Activated CD8-positive, alpha-beta memory T cell treated with anti-CD3 and anti-CD28 coated beads for 4 hours (primary cell): ENCODE measurements around the gene MYO16.
"Not testable (repeated sequence)": the region's sequence is repeated elsewhere in the genome, so short reads cannot be mapped to it uniquely, and the experiment has no call there.

Source experiments
- DNase-seq, 2 donors: peaks; one replicate each; pipeline ENCODE4 v3.0.0-alpha.2; 2020; ENCODE audit warnings: low read depth in 2 of 2

Gene MYO16

DNA sequence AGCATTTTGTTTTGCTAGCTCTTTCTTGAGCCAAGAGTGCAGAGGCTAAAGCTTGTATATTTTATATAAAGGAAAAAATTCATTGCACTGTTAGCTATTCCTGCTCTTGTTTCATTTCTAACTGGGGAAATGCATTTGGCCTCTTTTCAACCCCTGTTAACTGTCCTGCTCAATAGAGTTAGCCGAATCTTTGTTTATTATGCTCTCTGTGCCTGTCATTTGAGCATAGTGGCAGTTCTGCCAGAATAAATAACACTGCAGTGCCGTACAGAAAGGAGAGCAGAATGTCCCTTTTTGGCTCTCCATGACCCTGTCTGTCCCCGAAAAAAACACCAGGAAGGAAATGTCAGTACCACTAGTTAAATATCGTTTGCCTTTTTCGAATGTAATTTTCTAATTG lies 350.8 kb downstream of the MYO16 start:
- no peak for DNase-seq

DNA sequence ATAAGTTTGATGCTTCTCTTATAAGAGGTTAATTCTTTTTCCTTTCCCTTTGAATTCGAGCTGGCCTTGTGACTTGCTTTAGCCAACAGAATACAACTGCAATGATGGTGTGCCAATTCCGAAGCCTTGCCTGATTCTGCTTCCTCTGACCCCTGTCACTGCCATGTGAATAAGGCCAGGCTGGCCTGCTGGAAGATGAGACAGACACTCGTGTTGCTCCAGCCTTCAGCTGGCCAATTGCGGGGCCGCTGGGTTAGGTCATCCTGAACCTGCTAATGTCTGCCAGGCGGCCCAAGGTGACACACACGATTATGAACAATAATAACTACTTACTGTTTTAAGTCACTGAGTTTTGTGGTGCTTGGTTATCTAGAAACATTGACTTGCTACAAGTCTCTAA lies 352.0 kb downstream of the MYO16 start:
- DNase-seq = no peak

- DNase-seq = no peak
Measured at GRCh38 chr13:108983273-108983672, 353.9 kb downstream of the MYO16 start.

DNA sequence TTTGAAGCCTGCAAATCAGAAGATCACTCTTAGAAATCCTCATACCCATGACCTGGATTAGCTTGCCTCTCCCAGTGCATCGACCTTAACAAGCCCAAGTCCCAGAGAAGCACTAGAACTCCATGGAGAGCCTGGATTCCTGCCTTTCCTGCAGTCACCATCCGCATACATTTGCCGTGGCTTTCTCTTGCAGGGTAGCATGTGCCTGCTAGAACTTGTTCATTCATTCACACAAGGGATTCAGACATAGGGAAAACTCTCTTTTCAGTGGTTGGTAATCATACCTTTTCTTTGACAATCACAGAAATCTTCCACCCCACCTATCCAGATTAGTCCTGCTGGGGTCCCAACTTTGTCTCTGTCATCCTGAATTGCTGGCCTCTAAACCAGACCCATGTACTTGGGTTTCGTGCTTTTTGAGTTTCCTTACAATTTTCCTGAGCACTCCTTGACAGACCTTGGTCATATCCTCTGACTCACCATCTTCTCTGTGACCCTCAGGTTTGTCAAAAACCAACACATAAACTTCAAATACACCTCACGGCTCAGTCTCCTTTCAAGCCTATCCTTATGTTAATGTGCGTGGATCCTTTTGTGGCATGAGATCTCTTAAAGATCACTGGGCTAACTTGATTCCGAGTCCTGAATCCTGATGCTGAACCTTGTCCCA lies 355.0 kb downstream of the MYO16 start:
- no peak for DNase-seq

DNA sequence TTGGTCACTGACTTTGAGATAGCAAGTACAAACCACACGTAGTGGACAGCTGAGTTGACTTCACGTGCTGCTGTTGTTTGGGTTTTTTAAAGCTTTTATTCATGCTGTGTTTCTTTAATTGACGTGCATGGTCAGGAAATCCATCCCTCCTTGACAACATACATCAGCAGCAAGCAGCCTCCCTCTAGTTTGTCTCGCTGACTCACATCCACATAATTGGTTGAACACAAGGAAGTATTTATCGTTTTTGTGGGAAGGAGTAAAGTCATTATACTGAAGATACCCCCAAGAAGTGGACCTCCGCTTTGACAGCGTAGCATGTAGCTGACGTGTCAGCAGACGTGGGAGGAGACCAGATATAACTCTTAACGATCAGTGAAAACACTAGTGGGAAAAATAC lies 355.8 kb downstream of the MYO16 start:
- no peak for DNase-seq

DNA sequence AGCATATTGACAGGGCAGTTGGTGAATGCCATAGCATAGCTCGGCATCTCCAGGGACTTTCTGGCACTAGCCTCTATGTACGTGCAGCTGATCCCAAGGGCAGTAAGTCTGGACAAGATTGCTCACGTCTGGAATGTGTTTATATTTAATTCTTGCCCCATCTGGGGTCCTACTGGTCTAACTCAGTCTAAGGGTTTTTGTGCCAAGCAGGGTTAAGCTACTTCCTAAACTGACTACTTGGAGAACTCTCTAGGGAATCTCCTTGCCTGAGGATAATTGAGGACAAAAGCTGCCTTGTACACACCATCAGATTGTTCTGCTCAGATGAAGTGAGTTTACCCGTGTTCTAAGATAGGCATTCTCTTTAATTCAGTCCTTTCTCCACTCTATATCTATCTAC lies 358.1 kb downstream of the MYO16 start:
- DNase-seq = no peak

- DNase-seq = no peak
Measured at GRCh38 chr13:108987944-108988343, 358.5 kb downstream of the MYO16 start.

DNA sequence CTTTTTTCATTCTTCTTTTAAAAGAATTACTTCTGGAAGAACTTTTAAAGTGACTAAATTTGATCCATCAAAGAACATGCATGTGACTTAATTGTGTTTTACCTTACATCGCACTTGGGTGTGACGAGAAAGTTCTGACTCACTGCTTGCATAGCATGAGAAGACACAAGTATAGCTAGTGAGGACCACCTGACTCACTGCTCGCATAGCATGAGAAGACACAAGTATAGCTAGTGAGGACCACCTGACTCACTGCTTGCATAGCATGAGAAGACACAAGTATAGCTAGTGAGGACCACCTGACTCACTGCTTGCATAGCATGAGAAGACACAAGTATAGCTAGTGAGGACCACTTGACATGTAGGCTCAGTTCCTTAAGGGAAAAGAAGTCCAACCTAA lies 362.0 kb downstream of the MYO16 start:
- not testable (repeated sequence) for DNase-seq

DNA sequence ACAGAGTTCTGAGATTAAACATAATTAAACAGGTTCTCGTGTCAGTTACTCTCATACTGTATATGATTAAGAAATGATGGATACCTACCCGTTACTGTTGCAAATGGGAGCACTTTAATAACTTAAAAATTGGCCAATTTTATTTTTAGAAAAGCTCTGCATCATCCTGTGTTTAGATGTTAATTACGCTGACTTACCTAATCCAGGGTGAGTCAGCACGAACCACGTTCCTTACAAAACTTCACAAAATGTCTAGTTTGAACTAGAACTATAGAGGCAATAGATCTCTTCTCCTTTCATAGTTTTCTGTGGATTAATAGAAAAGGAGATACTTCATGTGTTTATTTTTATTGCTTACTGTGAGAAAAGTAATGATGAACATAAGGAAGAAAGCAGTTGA lies 363.9 kb downstream of the MYO16 start:
- DNase-seq = no peak

GRCh38 chr13:108996430-108996829 lies 367.0 kb downstream of the MYO16 start:
- no peak for DNase-seq

DNA sequence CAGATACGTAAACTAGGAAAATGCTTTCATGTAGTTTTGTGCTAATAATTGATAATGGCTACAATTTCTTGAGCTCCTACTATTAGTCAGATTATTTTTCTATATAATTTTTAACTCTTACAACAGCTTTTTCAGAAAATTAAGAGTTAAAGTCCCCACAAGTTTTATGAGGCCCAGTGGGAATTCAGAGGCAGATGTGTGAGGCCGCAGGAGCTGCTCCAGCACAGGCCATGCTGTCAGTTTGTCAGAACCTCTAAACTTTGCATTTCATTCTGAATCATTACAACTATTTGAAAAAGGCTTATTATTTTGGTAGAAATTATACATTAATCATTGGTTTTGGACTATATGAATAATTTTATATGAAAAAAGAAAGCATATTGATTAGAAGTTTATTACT lies 370.8 kb downstream of the MYO16 start:
- no peak for DNase-seq

DNA sequence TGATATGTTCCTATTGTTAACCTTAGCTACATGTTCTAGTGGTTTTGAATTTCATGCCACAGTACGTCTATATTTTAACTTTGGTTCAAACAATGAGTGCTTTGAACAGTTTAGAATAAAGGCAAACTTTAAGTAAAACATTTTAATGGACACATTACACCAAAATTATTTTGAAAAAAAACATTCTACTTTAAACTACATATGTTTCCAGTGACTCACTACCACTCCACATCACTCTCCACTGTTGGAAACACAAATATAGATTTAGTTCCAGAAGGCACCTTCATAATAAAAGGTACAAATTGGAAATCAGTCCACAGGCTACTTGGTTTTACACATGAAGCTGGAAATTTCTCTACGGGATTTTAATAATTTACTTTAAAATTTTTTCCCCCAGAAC lies 373.5 kb downstream of the MYO16 start:
- DNase-seq = no peak

- no peak for DNase-seq
Measured at GRCh38 chr13:109007946-109008345, 378.5 kb downstream of the MYO16 start.

DNA sequence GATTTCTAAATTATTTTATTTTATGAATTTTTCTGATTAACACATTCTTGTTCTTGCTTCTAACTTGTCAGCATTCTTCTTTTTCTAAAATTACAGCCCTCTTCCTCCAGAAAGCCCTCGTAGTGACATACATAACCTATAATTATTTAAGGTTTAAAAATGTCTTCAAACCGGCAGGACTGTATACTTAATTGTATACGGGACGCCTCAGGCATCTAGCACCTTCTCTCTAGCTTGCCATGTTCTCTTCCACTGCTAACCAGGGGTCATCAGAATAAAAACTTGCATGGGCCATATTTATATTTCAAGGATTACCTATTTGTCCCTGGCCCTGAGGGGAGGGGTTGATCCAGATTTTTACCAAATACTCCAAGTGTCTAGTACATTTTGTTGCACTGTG lies 380.3 kb downstream of the MYO16 start:
- no peak for DNase-seq

GRCh38 chr13:109010912-109011311 lies 381.5 kb downstream of the MYO16 start:
- no peak for DNase-seq

DNA sequence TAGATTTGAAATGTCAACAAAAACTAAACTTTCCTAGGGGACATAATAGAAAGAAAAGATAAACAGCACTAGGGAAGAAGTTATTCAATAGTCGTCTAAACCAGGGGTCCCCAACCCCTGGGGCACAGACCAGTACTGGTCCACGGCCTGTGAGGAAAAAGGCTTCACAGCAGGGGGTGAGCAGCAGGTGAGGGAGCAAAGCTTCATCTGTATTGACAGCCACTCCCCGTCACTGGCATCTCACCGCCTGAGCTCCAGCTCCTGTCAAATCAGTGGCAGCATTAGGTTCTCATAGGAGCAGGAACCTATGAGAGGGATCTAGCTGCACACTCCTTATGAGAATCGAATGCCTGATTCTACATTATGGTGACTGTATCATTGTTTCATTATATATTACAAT lies 382.7 kb downstream of the MYO16 start:
- no peak for DNase-seq

- DNase-seq = no peak
Measured at GRCh38 chr13:109021558-109021957, 392.1 kb downstream of the MYO16 start.

DNA sequence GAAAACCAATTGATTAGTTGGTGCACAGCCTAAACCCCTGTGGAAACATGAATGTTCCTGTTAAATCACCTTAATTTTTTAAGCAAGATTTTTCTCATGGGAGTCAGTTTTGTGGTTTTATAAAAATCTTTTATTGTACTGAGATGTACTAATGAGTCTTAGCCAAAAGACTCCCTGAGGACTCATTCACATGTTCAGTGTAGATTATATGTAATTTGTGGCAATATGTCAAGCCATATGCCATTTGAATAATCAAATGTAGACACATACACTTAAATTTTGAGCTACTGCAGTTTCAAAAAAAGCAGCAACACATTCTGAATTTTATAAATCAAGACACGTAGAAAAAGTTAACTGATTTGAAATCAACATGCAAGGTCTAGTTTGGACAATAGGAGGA lies 395.2 kb downstream of the MYO16 start:
- DNase-seq = no peak

DNA sequence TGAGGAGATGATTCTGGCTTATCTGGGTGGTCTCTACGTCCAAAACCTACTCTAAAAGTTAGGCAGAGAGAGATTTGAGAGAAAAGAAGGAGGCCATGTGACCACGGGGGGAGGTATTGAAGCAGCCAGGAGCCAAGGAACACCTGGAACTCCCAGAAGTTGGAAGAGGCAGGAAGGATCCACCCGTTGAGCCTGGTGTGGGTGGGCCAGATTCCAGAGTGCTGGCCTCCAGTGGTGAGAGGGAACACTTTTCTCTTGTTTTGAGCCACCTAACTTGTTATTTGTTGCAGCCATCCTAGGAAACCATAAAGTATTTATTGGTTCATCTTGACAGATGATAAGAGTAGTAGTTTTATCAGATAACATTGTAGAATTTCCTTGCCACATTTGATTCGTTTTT lies 396.9 kb downstream of the MYO16 start:
- no peak for DNase-seq

DNA sequence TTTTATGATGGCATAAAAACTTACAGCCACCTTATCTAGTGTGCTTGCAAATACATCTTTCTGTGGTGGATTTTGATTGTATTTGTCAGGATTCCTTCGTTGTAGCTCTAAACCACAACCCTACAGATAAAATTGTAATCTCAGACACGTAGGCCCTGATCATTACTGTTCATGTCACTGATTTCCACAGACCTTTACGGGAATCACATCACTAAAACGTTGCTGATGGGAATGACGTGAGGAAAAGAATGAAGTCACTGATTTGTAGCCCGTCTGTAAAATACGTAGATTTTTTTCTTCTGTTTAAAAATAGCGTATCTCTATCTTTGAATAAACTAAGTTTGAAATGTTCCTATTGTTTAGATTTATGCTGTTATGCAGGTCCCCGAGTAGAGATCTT lies 399.2 kb downstream of the MYO16 start:
- no peak for DNase-seq

DNA sequence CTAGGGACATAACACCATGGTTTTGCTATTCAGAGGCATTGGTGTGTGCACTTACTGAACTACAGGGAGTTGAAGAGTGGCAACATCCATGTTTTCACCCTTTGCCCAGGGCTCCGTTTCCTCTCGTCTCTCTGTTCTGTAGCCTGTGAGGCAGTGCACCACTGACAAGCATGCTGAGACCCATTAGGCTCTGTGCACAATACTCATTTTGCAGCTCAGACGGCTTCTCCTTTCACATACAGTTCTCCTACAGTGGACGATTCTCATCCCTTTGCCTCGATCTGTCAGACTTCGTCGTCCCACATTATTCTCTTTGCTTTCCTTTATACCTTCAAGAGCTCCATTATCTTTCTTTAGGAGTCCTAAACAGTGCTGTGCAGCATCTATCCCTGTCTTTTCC lies 403.7 kb downstream of the MYO16 start:
- no peak for DNase-seq

DNA sequence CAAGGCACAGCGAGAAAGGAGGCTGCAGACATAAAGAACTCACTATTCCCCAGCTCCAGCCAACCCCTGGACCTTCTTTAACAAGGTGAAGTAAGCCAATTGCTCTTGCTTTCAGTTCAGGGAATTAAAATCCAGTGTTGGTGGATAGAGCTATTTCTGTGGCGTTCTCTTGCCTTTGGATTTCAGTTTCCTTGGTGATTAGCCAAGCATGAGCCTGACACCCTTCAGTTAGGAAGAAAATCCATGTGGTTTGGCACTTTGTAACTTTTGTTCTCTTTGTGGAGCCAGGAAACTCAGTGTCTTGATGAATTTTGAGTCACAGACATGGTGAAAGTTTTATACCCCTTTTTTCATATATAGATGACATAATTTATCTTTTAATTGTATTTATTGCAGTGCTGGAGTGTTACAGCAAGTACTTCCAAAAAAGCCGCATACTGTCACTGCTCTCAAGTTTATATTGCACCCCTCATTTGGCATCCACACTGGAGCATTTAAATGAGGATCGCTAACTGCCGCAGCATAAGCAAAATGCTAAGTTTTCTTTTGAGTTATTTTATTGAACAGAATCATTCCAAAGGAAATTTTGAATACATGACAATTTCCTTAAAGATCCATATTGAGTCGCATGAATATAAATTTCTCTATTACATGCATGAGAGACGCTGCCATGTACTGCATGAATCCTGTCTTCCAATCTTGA lies 406.8 kb downstream of the MYO16 start:
- DNase-seq = no peak

DNA sequence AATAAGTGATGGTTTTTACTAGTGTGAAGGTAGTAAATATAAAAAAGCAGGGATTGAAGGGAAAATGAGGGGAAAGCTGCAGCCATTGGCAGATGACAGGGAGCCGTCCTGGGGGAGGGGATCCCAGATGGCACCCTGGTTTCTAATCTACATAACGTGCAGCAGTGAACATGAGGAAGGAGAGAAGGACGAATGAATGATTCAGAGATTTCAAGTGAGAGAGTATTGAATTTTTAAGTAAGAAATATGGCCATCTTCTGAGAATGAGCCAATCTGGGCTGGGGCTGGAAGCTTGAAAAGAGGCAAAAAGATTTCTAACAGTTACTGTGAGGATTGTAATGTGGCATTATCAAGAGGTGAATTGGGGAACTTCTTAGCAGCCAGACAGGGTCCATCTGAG lies 414.2 kb downstream of the MYO16 start:
- DNase-seq = no peak

GRCh38 chr13:109055850-109056249 lies 426.4 kb downstream of the MYO16 start:
- DNase-seq = no peak
